NCI-H748 (cell line): ENCODE results near the gene ACTG1.
A peak's percentile ranks its signal among the peaks of the same experiment; 100 is the strongest.

Source experiments
- DNase-seq: peaks from one replicate; lab custom pipeline; 2025; ENCODE audit not compliant: unreplicated experiment; lab: John Stamatoyannopoulos, UW

The ACTG1 gene

DNA sequence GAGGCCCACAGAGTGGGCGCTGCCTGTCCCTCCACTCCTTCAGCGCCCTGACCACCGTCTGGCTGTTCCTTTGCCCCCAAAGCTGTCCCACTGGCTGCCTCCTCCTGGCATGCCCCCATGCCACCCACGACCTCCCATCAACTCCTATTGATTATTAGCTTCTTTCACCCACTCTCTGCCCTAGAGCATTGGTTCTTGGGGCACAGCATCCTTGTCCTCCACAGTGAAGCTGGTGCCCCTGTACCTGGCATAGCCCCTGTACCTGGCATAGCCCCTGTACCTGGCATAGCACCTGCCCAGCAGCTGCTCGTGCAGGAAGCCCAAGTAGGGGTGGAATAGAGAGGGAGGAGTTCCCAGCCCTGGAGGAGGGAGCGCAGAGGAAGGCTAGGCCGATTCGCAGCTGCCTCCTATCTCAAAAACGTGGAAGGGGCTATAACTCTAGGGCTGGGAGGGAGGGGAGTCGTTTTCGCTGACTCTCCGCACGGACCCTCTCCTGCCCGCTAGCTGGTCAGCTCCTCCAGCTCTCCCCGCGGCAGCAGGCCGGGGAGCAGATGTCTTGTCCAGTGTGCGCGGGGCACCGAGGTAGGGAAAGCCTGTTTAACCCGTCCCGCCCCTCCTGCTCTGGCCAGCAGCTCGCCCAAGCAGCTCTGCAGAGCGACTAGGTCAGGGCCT is 5.7 kb upstream of the ACTG1 start:
- peak; percentile 62 for DNase-seq

DNA sequence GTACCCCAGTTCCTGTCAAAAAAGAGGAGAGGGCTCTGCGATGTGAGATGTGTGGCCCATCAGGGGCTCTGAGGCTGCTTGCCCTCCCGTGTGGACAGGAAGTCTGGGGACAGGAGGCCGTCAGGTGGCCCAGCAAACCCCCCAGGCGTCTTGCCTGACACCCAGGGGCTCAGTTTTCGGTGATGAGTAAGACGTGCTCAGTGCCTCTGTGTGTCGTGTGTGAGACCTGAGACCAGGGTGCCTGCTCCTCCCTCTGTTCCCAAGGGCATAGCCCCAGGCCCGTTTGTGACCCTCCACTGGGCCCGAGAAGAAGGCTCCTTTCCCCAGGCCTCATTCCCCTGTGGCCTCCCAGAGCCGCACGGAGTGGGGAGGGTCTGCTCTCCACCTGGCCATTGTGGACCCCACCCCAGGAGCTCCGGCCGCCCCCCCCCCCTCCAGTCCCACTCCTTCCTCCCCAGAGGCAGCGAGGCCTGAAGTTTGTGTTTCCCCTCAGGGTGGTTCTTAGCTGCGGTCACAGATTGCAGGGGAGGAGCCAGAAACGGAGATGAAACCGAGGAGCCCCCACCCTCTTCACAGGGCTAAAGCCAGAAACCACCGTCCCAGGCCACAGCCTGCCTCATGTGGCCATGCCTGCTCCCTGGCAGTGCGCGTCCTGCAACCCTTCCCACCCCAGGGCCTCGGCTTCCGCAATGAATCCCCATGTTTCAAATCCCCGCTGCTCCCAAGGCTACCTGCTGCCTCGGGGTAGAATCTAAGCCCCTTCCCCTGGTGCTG is 4.9 kb upstream of the ACTG1 start:
- DNase-seq = no peak

DNA sequence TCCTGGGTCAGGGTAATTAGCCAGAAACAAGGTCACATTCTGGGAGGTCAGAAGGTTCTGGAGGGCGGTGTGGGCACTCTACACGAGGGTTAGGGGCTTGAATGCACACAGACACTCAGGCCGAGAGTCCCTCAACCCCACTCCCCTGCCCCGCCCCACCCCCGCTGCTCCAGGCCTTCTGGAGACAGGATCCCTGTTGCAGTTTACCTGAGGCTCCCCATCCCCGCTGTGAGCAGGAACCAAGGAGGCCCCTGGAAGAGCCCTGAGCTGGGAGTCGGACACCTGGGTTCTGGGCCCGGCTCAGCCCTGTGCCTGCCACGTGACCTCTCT is 4.4 kb upstream of the ACTG1 start:
- DNase-seq = no peak

DNA sequence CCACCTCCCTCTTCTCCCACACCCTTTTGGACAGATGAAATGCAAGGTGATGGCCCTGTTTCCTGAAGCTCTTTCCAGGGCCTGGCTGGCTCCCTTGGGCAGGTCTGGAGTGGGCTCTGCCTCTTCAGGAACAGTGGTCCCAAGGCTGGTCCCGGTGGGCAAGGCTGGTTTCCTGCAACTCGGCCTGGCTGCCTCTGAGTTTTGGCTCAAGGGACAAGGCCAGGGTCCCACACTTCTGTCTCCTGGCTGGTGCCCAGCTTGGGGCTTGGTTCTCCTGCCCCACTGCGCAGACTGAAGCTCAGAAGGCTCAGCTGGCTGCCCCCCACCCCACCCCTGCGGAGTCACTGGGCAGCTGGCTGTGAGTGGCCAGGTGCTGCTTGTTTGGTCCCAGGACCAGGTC is 3.8 kb upstream of the ACTG1 start:
- DNase-seq = no peak

DNA sequence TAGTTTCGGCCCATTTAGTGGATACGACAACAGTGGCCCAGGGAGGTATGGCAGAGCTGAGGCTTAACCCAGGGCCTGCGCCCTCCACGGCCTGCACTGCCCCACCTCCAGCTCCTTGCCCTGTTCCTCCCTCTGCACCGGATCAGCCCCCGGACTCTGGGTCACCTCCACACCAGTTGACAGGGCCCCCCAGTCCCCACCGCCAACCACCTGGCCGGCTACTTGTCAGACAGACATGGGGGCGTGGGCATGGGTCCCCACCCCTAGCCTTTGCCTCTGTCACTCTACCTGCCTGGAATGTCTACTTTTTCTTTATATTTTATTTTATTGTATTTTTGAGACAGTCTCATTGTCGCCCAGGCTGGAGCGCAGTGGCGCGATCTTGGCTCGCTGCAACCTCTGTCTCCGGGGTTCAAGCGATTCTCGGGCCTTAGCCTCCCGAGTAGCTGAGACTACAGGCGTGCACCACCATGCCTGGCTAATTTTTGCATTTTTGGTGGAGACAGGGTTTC is 3.0 kb upstream of the ACTG1 start:
- no peak for DNase-seq

DNA sequence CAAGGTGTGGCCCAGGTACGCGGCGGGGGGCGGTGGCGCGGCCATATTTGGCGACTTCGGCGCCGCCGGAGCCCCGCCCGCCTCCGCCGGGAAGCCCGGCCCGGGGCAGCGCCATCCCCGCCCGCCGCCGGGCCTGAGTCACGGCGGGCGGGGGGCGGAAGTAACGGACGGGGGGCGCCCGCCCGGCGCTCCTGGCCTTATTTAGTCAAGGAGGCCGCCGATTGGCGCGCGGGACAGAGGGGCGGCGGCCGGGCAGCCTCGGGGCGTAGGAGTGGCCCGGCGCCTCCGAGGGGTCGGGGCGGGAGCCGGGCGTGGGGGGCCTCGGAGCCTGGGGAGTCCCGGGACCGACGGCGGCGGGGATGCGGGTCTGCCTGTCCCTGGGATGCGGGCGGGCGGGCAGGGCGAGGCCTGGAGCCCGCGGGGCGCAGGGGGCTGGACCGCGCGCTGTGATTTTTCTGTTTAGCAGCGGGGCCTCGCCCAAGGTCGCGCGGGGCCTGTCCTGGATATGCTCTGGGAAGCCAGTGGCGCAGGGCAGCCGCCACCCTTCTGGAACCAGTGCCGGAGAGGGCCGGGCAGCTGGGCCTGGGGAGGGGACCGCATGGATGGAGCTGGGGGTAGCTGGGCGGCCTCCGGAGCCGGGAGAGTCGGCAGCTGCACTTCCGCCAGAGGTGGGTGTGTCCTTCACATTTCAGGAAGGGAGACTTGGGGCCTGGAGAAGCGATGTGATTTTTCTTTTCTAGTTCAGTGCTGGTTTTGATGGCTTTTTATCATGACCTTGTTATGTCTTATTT is 2.3 kb upstream of the ACTG1 start:
- DNase-seq = peak; percentile 83

DNA sequence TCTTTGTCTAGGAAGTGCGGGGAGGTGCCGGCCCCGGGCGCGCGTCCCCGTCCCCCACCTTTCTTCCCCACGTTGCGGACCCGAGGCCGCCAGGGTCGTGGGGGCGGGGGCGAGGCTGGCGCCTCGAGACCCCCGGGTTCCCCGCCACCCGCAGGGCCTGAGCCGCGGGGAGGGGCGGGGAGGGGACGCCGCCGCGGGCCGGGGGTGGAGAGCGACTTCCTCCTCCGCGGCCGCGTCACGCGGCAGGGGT is 1.8 kb upstream of the ACTG1 start:
- DNase-seq = peak; percentile 77

DNA sequence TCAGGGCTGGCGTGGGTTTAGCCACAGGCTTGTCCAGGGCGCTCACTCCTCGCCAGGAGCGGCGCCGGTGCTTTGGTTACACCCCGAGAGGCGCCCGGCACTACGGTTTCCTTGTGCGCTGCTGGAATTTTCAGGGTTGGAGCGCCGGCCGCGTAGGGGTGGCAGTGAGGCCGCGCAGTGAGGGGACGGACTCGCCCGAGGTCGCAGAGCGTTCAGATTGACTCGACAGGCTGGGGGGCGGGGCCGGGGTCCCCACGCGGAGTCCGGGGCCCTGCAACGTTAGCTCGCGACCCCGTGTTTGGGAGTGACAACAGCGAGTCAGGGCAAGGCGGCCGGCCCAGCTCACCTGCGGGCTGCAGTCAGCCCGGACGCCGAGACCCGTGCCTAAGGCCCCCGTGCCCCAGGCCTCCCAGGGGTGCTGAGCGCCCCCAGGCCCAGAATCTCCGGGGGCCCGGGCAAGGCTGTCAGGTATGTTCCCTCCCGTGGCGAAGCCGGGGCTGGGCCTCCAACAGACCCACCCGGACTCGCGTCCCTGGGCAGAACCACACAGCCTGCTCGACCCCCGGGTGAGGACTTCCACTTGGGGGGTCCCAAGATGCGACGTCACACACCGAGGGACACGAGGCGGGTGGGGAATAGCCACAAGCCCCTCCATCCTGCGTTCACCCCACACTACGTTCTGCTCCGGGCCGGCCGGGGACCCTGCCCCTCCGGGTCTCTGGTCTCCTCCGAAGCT is 1.3 kb upstream of the ACTG1 start:
- DNase-seq = peak; percentile 84

DNA sequence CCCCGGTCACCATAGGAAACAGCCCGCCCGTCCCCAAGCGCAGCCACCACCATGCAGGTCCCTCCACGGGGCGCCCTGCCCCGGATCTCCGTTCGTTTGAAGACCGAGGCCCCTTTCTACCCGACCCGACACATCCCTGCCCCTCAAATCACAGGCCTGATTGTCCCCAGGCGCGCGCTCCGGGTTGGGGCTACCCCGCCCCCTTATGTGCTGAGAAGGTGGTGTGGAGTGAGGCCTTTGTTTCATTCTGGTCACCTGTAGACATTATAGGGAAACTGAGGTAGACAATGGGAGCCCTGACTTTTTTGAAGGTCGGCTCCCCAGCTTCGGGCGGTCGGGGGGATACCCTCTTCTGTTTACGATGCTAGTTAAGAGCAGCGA is 763 bp upstream of the ACTG1 start:
- peak; percentile 82 for DNase-seq

DNA sequence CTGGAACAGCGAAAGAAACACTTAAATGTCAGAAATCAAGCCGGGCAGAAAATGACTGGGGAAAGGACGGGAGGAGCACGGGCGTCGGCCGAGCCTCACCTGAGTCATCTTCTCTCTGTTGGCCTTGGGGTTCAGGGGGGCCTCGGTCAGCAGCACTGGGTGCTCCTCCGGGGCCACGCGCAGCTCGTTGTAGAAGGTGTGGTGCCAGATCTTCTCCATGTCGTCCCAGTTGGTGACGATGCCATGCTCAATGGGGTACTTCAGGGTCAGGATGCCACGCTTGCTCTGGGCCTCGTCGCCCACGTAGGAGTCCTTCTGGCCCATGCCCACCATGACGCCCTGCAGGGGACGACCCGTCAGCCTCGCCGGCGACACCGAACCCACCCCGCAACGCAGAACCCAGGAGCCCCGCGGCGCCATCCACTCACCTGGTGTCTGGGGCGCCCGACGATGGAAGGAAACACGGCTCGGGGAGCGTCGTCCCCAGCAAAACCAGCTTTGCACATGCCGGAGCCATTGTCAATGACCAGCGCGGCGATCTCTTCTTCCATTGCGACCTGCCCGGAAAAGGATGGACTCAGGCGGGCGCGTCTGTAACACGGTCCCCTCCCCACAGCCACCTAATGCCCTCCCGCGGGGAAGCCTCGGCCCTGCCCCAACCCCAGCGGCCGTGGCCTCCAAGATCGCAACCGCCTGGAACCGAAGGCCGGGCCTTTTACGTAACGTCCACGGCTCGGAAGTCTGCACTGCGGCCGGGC is 616 bp downstream of the ACTG1 start:
- peak; percentile 64 for DNase-seq

DNA sequence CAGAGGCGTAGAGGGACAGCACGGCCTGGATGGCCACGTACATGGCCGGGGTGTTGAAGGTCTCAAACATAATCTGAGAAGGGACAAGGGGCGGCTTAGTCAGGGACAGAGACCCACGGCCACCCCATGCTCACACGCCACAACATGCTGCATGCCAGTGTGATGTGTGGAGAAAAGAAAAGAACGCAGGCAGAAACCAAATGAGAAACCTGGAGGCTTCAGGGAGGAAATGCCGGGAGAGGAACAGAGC is 1.1 kb downstream of the ACTG1 start:
- no peak for DNase-seq

DNA sequence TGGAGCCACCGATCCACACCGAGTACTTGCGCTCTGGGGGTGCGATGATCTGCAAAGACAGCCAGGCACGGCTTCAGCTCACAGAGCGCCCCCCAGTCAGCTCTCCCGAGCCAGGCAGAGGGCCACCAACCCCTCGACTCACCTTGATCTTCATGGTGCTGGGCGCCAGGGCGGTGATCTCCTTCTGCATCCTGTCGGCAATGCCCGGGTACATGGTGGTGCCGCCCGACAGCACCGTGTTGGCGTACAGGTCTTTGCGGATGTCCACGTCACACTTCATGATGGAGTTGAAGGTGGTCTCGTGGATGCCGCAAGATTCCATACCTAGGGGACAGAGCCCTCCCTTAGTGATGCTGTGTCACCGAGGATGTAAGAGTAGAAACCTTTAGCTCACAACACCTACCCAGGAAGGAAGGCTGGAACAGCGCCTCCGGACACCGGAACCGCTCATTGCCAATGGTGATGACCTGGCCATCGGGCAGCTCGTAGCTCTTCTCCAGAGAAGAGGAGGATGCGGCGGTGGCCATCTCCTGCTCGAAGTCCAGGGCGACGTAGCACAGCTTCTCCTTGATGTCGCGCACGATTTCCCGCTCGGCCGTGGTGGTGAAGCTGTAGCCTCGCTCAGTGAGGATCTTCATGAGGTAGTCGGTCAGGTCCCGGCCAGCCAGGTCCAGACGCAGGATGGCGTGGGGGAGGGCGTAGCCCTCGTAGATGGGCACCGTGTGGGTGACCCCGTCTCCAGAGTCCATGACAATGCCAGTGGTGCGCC is 1.6 kb downstream of the ACTG1 start:
- DNase-seq = no peak

DNA sequence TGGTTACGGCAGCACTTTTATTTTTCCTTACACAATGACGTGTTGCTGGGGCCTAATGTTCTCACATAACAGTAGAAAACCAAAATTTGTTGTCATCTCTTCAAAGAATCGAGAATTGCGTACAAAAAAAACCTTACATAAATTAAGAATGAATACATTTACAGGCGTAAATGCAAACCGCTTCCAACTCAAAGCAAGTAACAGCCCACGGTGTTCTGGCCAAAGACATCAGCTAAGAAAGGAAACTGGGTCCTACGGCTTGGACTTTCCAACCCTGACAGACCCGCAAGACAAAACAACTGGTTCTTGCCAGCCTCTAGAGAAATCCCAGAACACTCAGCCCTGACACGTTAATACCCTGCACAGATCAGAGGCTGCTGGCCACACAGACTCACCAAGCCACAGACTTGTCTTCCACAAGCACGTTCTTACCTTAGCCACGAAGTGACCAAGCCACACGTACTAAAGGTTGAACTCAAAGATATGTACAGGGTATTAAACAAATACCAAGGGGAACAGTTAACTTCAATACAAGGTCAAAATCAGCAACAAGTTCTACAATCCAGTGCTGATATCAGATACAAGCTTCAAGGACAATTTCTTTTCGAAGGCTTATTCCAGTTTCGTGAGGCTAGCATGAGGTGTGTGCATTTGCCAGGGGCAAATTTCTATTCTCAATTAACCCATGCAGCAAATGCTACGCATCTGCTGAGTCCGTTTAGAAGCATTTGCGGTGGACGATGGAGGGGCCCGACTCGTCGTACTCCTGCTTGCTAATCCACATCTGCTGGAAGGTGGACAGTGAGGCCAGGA is 2.4 kb downstream of the ACTG1 start:
- no peak for DNase-seq

DNA sequence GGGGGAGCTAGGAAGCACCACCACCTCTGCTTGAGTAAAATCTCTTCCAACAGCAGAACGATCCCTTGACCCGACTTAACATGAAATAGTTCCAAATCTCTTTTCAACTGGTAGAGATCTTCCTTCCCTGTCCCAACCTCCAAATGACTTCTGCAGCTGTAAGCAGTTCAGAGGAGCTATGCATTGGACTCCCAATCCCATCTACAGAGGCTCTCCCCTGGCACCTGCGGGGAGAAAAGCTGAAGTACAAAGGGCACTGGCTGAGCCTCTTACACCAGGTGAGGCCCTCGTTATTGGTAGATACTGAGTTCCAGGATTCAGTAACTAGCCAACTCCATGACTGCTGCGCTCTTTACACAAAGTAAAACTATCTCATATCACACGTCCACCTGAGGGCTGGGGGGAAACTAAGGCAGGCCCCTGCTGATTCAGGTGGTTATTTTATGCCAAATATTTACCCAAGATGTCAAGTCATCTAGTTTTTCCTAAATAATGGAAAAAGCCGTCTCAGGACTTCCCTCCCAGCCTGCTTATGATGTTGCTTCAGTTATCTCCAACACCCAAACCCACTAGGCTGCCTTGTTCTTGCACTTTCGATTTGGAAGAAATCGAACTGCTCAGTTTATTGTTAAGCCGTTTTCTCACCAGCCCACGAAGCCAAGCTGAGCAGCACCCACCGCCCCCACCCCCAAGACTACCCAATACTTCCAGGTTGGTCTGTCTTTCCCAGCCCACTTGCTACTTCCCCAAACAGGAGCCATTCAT is 3.2 kb downstream of the ACTG1 start:
- no peak for DNase-seq

DNA sequence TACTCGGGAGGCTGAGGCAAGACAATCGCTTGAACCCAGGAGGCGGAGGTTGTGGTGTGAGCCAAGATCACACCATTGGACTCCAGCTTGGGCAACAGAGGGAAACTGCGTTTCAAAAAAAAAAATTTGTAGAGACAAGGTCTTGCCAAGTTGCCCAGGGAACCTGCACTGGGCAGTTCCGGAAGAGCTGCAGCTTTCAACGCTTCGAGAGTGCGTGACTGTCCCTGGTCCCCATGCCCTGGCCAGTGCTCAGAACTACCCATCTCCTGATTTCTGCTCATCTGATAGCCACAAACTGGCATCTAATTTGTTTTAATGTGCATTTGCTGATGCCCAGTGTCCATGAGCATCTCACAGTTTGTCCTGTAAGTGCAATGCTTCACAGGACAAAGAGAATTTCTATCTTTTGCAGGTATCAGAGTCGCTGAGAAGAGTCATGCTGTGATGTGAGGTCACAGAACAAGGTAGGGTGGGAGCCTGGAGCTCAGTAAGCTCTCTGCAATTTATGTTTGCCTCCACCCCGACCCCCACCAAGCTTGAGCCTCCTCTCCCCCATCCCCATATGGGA is 3.9 kb downstream of the ACTG1 start:
- DNase-seq = no peak

DNA sequence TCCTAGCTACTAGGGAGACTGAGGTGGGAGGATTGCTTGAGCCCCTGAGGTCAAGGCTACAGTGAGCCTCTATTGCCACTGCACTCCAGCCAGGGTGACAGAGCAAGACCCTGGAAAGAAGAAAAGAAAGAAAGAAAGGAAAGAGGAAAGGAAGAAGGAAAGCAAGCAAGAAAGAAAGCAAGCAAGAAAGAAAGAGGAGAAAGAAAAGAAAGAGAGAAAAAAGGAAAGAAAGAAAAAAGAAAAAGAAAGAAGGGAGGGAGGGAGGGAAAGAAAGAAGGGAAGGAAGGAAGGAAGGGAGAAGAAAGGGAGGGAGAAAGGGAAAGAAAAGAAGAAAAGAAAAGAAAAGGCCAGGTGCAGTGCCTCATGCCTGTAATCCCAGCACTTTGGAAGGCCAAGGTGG is 9.0 kb downstream of the ACTG1 start:
- DNase-seq = no peak

DNA sequence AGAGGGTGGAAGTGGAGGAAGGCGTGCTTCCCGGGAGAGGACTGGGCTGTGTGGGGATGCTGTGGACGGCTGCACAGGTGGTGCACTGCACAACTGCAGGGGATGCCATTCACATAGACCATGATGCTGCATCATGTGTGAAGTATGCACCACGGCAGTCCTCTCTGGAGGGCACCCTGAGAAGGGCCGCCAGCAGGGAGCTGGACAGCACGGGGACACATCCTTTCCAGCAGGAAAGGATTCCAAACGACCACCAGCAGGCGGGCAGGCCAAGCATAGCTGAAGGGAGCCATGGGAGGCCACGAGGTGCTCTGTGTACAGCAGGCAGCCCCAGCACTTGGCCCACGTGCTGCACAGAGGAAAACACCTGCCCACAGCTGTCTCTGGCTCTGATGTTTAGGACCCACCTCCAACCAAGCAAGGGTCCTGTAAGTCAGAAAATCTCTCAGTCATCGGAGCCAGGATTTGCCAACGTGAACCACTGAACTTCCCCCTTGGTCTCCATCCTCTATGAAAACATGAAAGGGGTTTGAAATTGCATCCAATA is 10.1 kb downstream of the ACTG1 start:
- DNase-seq = no peak

DNA sequence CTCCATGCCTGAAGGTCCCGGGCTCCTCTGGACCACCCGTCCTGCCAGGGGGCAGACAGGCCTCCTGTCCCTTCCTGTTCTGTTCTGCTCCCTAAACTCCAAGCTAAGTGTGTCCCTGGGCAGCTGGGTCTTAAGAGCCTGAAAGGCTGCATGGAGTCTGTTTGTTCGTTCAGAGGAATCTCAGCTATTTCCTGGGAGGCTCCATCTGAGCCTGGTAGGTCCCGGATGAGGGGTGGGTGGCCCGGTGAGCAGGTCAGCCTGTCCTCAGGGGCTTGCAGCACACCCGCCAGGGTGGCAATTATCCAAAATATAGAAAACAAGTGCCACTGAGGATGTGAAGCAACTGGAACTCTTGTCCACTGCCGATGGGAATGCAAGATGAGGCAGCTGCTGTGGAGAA is 12.6 kb downstream of the ACTG1 start:
- DNase-seq = no peak
